Camera-type eye (tissue), 1 donor: Measurements from ENCODE around the gene TM9SF4. TPM values are rescaled to one million over a fixed set of nuclear protein-coding genes. Genes with fewer than 3 reads are reported as not detected.

Experiments
- total RNA-seq: library from RNA; depleted of rRNA; stranded (reverse); fragments of >200 nt; gene quantifications from one replicate; pipeline ENCODE4 v1.2.3, GENCODE V29; 2014

TM9SF4 gene
- total RNA-seq = 31.2 TPM

GRCh38 chr20:32109392-32110172, at the start of gene TM9SF4:
TM9SF4 (plus strand) TSS chr20:32109714; CDS start chr20:32109741, 27 bp downstream.

GRCh38 chr20:32207626-32208498, 98.3 kb downstream of the TM9SF4 start, which contains the start of the genes PLAGL2 and POFUT1:
PLAGL2 (minus strand) TSS chr20:32207743; CDS start chr20:32202178, 5,565 bp downstream.
POFUT1 (plus strand) TSS chr20:32207880; CDS start chr20:32207942, 62 bp downstream.

Other genes with a start within 250 kb of the TM9SF4 start
- gene DUSP15, start 239.2 kb upstream of the TM9SF4 start, total RNA-seq = 9.0 TPM
- gene TTLL9, start 239.1 kb upstream of the TM9SF4 start, total RNA-seq = 1.4 TPM
- 9.5 TPM for gene PDRG1, start 157.7 kb upstream of the TM9SF4 start, total RNA-seq
- 8.2 TPM for gene XKR7, start 141.6 kb upstream of the TM9SF4 start, total RNA-seq
- 4.8 TPM for gene CCM2L, start 99.3 kb upstream of the TM9SF4 start, total RNA-seq
- gene HCK, start 57.5 kb upstream of the TM9SF4 start, total RNA-seq = 4.9 TPM
- gene PLAGL2, start 98.0 kb downstream of the TM9SF4 start, total RNA-seq = 9.2 TPM
- gene POFUT1, start 98.2 kb downstream of the TM9SF4 start, total RNA-seq = 33.4 TPM
- 43.5 TPM for gene KIF3B, start 167.9 kb downstream of the TM9SF4 start, total RNA-seq
- 96.7 TPM for gene ASXL1, start 248.6 kb downstream of the TM9SF4 start, total RNA-seq